Adrenal gland (tissue), 5 donors: ENCODE results near the gene IRX3.

Experiments
- CTCF ChIP-seq, 6 experiments: fragments of 450-650 bp in 4 of 6; fragments of 200-600 bp in 2 of 6; sonication (generic) in 1 of 6; IDR thresholded peaks; 1 replicate in 5 of 6; 2 replicates in 1 of 6; pipeline versions ENCODE4 v1.5.1 to v1.8.0; 2016 to 2021; ENCODE audit warnings: antibody characterized with exemption in 6 of 6, mild to moderate bottlenecking in 2 of 6, moderate library complexity in 1 of 6
- POLR2A ChIP-seq, 2 donors: fragments of 450-650 bp; IDR thresholded peaks; one replicate each; pipeline ENCODE4 v1.6.1; 2017; ENCODE audit warnings: antibody characterized with exemption in 2 of 2, mild to moderate bottlenecking in 2 of 2, moderate library complexity in 1 of 2
- donor health status: DM: no; HTN: no; CAD: no.

- no peak for TF ChIP-seq CTCF (IDR thresholded peaks at IDR 0.05)
- no peak for TF ChIP-seq POLR2A (IDR thresholded peaks at IDR 0.05)
Observed at GRCh38 chr16:54244061-54244886, 42.3 kb downstream of the IRX3 start.
